Peyer's patch (tissue), 4 donors: ENCODE data around the gene SMAD5.

Experiments
- POLR2A ChIP-seq, 2 donors: fragments of 450-650 bp; IDR thresholded peaks; one replicate each; pipeline ENCODE4 v1.5.1; 2017; ENCODE audit warnings: antibody characterized with exemption in 2 of 2, mild to moderate bottlenecking in 2 of 2, moderate library complexity in 2 of 2
- TF ChIP-seq, protein P1 (sequence below), 6 experiments: fragments of 450-650 bp in 4 of 6; fragments of 200-600 bp in 2 of 6; sonication (generic) in 1 of 6; IDR thresholded peaks; one replicate each; pipeline ENCODE4 v1.5.1; 2017 to 2019; ENCODE audit warnings: antibody characterized with exemption in 6 of 6, mild to moderate bottlenecking in 3 of 6, moderate library complexity in 1 of 6

DNA sequence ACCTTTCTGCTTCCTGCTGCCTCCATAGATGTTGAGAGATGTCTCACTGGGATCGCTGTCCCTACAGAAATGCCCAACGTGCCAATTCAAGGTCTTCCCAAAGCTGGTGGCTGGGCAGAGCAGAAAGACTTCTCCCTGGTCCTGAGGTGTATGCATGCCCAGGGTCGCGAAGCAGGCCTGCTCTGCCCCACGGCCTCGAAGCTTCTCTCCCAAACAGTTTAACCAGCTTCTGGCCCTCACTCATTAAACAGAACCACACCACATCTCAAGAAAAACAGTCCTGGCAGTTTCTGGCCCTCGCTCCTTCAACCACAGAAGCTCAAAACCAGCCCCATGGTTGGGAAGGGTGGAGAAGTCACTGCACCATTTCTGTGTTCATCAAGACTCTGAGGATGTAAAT is 75.0 kb downstream of the SMAD5 start:
- TF ChIP-seq, protein P1, sequence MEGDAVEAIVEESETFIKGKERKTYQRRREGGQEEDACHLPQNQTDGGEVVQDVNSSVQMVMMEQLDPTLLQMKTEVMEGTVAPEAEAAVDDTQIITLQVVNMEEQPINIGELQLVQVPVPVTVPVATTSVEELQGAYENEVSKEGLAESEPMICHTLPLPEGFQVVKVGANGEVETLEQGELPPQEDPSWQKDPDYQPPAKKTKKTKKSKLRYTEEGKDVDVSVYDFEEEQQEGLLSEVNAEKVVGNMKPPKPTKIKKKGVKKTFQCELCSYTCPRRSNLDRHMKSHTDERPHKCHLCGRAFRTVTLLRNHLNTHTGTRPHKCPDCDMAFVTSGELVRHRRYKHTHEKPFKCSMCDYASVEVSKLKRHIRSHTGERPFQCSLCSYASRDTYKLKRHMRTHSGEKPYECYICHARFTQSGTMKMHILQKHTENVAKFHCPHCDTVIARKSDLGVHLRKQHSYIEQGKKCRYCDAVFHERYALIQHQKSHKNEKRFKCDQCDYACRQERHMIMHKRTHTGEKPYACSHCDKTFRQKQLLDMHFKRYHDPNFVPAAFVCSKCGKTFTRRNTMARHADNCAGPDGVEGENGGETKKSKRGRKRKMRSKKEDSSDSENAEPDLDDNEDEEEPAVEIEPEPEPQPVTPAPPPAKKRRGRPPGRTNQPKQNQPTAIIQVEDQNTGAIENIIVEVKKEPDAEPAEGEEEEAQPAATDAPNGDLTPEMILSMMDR (IDR thresholded peaks at IDR 0.05), result no peak
- no peak for TF ChIP-seq POLR2A (IDR thresholded peaks at IDR 0.05)
